Fibroblast of peridontal ligament (primary cell): ENCODE data around the gene C1QA.
"Not testable (repeated sequence)": the region's sequence is repeated elsewhere in the genome, so short reads cannot be mapped to it uniquely, and the experiment has no call there.

Experiments used
- DNase-seq: peaks from one replicate; pipeline ENCODE4 v3.0.0-alpha.2; 2010; ENCODE audit errors: extremely low read depth

Gene C1QA

DNA sequence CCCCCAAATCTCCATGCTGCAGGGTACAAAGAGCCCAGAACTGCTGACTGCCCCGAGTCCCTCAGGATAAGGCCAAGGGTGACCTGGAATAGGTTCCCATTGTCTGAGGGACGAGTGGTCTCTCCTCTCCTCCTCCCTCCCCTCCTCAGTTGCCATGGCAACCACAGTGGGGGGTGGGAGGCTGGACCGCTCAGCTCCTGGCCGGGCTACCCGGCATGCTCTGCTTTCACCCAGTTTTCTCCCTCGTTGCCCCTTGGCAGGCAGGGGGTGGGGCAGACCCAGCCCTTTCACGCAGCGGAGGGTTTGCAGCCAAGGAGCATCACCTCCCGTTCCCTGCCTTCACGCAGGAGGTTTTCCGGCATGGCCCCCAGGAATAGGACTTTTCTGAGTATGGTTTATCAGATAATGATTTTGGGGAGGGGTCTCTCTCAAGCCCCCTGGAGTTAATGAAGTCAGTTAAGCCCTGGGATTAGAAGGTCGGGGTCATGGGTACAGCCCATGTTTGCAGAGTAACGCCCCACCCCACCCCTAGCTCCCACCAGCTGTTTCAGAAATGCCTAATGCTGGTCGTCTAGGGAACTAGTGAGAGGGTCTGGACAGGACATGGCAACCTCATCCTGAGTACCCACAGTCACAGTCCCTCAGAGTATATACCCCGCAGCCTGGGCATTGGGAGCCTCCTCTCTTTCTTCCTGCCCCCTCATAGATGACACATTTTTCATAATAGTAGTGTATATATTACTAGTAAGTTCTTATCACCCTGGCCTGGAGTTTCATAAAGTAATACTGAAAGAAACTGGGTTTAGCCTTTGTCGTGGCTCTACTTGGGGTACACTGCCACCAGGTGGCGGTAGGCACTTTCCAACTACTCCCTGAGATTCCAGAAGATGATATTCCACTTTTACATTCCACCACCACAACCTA is 37.3 kb downstream of the C1QA start:
- DNase-seq: peak; percentile 72

DNA sequence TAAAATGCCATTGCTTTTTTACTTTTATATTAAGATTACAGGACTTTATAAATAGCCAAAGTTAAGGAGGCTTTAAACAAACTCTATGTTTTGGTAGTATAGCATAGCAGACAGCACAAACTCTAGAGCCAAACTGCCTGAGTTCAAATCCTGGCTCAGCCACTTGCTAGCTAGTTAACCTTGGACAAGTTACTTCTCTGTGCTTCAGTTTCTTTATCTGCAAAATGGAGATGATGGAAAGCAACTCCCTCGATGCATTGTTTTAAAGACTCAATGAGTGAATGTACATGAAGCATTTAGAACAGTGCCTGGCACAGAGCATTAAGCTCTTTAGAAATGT is 38.0 kb downstream of the C1QA start:
- DNase-seq: no peak

DNA sequence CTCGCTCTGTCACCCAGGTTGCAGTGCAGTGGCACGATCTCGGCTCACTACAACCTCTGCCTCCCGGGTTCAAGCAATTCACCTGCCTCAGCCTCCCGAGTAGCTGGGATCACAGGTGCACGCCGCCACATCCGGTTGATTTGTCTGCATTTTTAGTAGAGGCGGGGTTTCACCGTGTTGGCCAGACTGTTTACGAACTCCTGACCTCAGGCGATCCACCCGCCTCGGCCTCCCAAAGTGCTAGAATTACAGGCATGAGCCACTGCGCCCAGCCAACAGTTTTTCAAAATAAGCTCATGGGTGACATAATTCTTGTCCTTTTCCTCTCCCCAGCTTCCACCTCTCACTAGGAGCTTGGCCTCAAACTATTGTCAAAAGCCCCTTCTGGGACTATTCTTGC is 39.7 kb downstream of the C1QA start:
- DNase-seq: not testable (repeated sequence)

DNA sequence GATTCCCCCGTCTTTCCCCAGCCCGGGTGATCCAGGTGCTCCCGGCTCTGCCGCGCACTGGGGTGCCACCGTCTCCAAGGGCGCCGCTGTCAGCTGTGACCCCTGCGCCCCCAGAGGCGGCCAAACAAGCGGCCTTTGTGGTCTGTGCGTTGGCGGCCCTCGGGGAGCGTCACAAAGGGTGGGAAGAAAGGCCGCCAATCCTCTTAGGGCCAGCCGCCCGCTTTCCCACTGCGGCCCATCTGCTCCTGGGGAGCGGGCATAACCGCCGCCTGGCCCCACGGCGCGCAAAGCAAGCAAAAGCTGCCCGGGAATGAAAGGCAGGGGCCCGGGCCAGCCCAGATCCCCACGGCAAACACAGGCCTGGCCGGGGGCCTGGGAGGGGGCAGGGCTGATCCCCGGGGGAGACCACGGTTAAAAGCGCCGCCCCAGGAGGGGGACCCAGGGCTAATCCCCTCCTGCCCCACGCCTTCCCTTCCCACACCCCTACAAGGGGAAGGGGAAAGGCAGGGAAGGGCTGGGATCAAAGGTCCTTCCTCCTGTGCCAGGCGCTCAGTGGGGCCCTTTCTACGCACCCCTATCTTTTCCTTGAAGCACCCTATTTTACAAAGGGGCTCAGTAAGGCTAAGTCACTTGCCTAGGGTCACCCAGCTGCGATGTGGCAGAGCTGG is 40.6 kb downstream of the C1QA start:
- DNase-seq: no peak

DNA sequence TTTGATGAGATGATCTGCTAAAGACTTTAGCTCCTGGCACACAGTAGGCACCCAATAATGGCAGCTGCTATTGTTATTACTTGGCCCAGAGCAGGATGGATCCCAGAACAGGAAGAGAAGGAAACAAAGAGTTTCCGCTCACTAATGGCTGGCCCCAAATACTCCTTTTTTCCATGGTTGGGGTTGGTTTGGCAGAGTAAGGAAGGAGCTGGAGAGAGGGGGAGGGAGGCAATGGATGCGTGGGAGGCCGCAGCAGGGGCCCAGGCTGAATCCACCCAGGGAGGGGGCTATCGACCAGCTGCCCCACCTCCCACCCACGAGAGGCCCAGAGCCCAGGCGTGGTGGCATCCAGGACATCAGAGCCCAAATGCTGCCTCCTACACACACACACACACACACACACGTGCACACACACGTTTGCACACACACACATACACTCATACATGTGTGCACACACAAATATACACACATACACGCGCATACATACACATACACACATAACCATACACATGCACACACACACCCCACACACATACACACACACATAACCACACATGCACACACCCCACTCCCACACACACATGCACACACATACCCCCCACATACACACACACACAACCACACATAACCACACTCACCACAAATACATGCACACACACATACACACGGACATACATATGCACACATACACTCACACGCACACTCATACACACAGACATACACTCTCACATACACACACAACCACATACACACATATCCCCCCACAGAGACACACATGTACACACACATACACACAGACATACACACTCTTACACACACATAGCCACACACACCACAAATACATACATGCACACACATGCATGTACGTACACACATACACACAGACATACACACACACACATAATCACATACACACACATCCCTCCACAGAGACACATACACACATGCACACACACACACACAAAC is 41.8 kb downstream of the C1QA start:
- no peak for DNase-seq

DNA sequence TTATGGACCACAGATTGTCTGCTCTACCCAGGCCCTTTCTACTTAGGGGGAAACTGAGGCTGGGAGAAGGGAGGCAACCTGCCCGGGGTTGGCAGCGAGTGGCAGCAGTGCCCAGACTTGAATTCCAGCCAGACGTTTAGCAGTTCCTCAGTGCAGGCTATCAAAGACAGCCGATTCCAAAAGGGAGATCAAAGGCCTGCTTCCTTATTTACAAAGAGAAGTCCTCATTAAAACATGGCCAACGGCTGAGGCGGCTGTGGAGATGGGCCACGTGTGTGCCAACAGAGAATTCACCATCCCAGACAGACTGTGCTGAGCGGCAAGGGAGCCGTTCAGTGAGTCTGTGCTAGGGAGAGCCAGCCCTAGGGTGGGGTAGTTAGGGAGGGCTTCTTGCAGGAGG is 44.3 kb downstream of the C1QA start:
- no peak for DNase-seq

DNA sequence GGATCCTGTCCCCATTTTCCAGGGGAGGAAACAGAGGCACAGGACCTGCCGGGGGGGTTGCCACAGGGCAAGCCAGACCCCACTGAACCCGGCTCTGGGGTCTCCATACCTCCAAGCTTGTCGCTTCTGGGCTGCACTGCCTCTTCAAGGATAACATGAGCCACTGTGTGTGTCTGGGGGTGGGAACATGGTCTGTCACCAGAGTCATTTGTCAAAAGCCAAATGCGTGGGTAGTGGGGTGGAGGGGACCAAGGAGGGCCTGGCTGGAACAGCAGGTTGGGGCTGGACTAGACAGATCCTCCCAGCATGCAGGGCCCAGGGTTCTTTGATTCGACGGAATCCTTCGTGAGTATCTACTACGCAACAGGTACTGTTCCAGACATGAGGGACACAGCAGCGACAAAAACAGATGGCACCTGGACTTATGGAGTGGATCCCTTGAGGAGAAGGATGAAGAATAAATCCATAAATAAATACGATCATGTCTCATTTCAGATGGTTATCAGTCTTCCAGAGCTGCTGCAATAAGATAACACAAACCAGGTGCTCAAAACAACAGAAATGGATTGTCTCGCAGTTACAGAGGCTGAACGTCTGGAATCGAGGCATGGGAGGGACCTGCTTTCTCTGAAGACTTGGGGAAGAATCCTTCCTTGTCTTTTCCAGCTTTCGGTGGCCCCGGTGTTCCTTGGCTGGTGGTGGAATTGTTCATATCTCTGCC is 45.3 kb downstream of the C1QA start:
- DNase-seq: no peak

DNA sequence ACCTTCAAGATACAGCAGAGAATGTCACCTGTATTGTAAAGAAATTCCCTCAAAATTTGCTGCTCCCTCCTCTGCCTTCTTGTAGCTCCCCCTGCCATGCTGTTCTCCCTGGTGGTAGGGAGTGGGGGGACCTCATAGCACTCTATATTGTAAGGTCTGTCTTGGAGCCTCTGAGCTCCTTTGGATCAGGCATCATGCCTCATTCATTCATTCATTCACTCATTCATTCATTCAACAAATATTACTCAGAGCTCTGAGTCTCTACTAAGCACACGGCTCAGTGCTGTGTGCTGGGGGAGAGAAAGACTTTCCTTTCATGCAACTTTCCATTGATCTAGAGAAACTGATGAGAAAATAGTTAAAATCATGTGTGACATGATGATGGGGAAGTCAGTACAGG is 47.1 kb downstream of the C1QA start:
- no peak for DNase-seq

DNA sequence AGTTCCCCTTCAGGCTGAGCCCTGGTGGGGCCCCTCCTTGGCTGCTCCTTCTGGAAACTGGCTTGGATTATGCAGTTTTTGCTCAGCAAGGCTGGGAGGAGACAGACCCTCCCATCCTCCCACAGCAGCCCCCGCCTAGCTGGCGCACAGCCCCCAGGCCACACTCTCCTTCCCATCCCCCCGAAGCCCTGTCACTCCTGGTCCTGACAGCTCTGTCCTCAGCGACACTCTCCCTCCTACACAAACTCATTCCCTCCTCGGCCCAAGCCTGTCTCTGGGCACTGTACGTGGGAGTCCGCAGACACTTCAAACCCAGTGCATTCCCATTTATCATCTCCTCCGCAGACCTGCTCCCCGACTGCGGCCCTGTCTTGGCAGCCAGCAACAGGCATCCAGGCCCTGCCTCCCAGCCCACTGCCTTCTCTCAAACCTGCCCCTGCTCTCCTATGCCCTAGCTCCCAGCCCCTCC is 49.2 kb downstream of the C1QA start:
- no peak for DNase-seq

DNA sequence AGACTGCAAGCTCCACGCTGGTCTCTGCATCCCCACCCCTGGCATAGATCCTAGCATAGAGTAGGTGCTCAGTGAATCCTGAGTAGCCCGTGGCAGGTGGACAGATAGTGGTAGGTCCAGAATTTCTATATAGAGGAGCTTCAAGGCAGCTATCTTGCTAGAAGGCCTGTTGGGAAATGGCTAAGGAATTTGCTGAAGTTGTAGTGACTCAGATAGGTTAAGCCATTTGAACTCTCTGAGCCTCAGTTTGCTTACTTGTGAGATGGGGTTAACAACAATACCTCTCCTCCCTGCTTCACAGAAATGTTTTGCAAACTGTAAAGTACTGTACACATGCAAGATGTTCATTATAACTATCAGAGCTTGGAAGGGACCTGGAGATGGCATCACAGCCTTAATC is 50.8 kb downstream of the C1QA start:
- DNase-seq: no peak

DNA sequence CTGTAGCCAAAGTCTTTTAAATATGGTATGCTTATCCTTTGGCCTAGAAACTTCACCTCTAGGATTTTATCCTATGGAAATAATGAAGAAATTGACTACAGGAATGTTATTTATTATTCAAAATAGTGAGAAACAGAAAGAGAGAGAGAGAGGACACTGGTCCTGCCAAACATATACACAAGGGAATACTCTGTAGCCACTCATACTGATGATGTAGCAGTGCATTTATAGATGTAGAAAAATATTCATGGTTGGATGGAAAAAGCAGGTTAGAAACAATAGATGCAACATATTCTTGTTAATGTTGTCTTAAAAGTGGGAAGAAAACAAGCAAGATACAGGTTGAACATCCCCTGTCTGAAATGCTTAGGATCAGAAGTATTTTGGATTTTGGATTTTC is 52.0 kb downstream of the C1QA start:
- DNase-seq: no peak
